ENCODE results near the gene NT5DC3. TPM values are rescaled to one million over a fixed set of nuclear protein-coding genes. Genes with fewer than 3 reads are reported as not detected.
A peak's percentile ranks its signal among the peaks of the same experiment; 100 is the strongest.

The NT5DC3 gene
- total RNA-seq, 1 experiment from 2014 or later: 12.5 TPM

DNA sequence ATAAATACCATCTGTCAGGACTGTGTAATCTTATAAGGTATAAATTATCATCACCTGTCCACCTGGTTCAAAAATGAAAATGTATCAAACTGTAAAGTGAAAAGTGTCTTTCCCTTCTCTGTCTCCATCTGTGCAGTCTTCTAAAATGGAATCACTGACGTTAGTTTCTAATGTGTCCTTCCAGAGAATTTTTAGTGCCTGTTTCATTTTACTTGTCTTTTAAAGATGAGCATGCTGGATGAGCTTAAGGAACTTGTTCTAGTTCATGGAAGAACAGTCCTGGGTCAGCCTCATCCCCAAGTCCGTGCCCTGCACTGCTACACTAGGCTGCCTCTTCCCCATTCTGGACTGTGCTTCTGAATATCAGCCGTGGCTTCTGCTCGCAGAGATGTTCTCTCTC lies 5.4 kb upstream of the NT5DC3 start:
- CTCF ChIA-PET: no interaction called here
- TF ChIP-seq FOXJ3 (CRISPR knock-in tag; IDR thresholded peaks at IDR 0.05; ENCODE audit: borderline replicate concordance) (no peak), ZNF416 (CRISPR knock-in tag; IDR thresholded peaks at IDR 0.05) (no peak), SOX15 (CRISPR knock-in tag; IDR thresholded peaks at IDR 0.05) (no peak), MLX (CRISPR knock-in tag; IDR thresholded peaks at IDR 0.05) (no peak), ZNF121 (CRISPR knock-in tag; IDR thresholded peaks at IDR 0.05) (no peak), TEAD4 (CRISPR knock-in tag; IDR thresholded peaks at IDR 0.05) (no peak), HMGA2 (CRISPR knock-in tag; IDR thresholded peaks at IDR 0.05) (no peak), ATF6 (CRISPR knock-in tag; IDR thresholded peaks at IDR 0.05) (no peak), ATF2 (CRISPR knock-in tag; IDR thresholded peaks at IDR 0.05; ENCODE audit: borderline replicate concordance, low read depth) (no peak)
- ATAC-seq: no peak

GRCh38 chr12:103844305-103844704 lies 3.3 kb upstream of the NT5DC3 start:
- no peak for TF ChIP-seq ELF4 (CRISPR knock-in tag; IDR thresholded peaks at IDR 0.05; ENCODE audit: low read depth)
- no peak for ATAC-seq

More for the DNA sequence above, 5.4 kb upstream of the NT5DC3 start:
- peaks cover 3% of the 10 kb centered on the region; the same call in 1 of the 2 replicates for H3K27me3 Mint-ChIP-seq (ENCODE audit: low read depth)
- H3K4me1 Mint-ChIP-seq: 0 out of 2 replicates have a peak, but pooled peaks cover 2% of the 10 kb centered on the region
- no peak overlapping the region for H3K27ac Mint-ChIP-seq
- no peaks in the 10 kb centered on the region for H3K9me3 Mint-ChIP-seq
- no peaks in the 10 kb centered on the region for H3K36me3 Mint-ChIP-seq
- no peak for DNase-seq (ENCODE audit: low spot score)
- H3K4me3 Mint-ChIP-seq: no peak overlapping the region
- POLR2A ChIA-PET: no interaction called here

GRCh38 chr12:103841690-103842584 lies 903 bp upstream of the NT5DC3 start:
- no peaks in the 10 kb centered on the region for H3K9me3 Mint-ChIP-seq
- peaks cover 6% of the 10 kb centered on the region for H3K27me3 Mint-ChIP-seq (ENCODE audit: low read depth)
- DNase-seq (ENCODE audit: low spot score): peak; percentile 70
- H3K27ac Mint-ChIP-seq: peak overlapping the region; percentile 91
- H3K4me3 Mint-ChIP-seq: peak overlapping the region; percentile 98
- TF ChIP-seq NR3C1 (CRISPR knock-in tag; conservative IDR thresholded peaks at IDR 0.05; ENCODE audit: low read depth) (no peak), FOXJ3 (CRISPR knock-in tag; IDR thresholded peaks at IDR 0.05; ENCODE audit: borderline replicate concordance) (no peak), MLX (CRISPR knock-in tag; IDR thresholded peaks at IDR 0.05) (no peak), ZNF425 (CRISPR knock-in tag; conservative IDR thresholded peaks at IDR 0.05) (no peak), PRRX2 (CRISPR knock-in tag; IDR thresholded peaks at IDR 0.05) (no peak)
- TF ChIP-seq, protein P1, sequence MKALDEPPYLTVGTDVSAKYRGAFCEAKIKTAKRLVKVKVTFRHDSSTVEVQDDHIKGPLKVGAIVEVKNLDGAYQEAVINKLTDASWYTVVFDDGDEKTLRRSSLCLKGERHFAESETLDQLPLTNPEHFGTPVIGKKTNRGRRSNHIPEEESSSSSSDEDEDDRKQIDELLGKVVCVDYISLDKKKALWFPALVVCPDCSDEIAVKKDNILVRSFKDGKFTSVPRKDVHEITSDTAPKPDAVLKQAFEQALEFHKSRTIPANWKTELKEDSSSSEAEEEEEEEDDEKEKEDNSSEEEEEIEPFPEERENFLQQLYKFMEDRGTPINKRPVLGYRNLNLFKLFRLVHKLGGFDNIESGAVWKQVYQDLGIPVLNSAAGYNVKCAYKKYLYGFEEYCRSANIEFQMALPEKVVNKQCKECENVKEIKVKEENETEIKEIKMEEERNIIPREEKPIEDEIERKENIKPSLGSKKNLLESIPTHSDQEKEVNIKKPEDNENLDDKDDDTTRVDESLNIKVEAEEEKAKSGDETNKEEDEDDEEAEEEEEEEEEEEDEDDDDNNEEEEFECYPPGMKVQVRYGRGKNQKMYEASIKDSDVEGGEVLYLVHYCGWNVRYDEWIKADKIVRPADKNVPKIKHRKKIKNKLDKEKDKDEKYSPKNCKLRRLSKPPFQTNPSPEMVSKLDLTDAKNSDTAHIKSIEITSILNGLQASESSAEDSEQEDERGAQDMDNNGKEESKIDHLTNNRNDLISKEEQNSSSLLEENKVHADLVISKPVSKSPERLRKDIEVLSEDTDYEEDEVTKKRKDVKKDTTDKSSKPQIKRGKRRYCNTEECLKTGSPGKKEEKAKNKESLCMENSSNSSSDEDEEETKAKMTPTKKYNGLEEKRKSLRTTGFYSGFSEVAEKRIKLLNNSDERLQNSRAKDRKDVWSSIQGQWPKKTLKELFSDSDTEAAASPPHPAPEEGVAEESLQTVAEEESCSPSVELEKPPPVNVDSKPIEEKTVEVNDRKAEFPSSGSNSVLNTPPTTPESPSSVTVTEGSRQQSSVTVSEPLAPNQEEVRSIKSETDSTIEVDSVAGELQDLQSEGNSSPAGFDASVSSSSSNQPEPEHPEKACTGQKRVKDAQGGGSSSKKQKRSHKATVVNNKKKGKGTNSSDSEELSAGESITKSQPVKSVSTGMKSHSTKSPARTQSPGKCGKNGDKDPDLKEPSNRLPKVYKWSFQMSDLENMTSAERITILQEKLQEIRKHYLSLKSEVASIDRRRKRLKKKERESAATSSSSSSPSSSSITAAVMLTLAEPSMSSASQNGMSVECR (CRISPR knock-in tag; IDR thresholded peaks at IDR 0.05; ENCODE audit: borderline replicate concordance): no peak
- ChIA-PET CTCF (interaction anchor here (0.6 to 1.8 kb wide), 7 partner anchors 8 to 215 kb away, joined by 3 to 7 read pairs (median 3); no protein-coding TSS in a partner anchor), POLR2A (interaction anchor here (1.0 to 1.6 kb wide), 2 partner anchors 88 to 124 kb away, joined by 3 to 7 read pairs; partner anchors contain the start of genes HSP90B1 and TDG)
- peak; percentile 75 for ATAC-seq
- H3K4me1 Mint-ChIP-seq: peaks cover 24% of the 10 kb centered on the region
- H3K36me3 Mint-ChIP-seq: peaks cover 6% of the 10 kb centered on the region

More at GRCh38 chr12:103844305-103844704, 3.3 kb upstream of the NT5DC3 start:
- Mint-ChIP-seq H3K4me1 (peaks cover 11% of the 10 kb centered on the region), H3K27ac (no peak overlapping the region), H3K9me3 (no peaks in the 10 kb centered on the region), H3K4me3 (no peak overlapping the region), H3K27me3 (ENCODE audit: low read depth) (peaks cover 6% of the 10 kb centered on the region), H3K36me3 (no peaks in the 10 kb centered on the region)
- ChIA-PET CTCF (no interaction called here), POLR2A (no interaction called here)
- DNase-seq (ENCODE audit: low spot score): no peak

Measured in WTC11 (cell line).